Left ventricle myocardium superior (tissue), 1 donor: ENCODE data around the gene BCAS4. TPM values are rescaled to one million over a fixed set of nuclear protein-coding genes. Genes with fewer than 3 reads are reported as not detected.

Source experiments
- ATAC-seq: fragments of 200-7000 bp; cut with Tn5 transposase; one replicate; pipeline ENCODE4 v1.9.1; 2020; ENCODE audit warnings: mild to moderate bottlenecking, moderate library complexity
- DNase-seq: peaks from one replicate; pipeline ENCODE4 v3.0.0-alpha.2; 2020
- intact Hi-C: fragments of 100-400 bp; cut with micrococcal nuclease; formaldehyde crosslinking; loops from one replicate; pipeline ENCODE4 v1.11.0; 2022
- total RNA-seq: library from RNA; stranded (reverse); fragmentation: NEBNext Ultra II Directional; extraction: Animal tissue kit (Norgen Biotek cat#: 25700); gene quantifications from one replicate; pipeline ENCODE4 v1.2.1, GENCODE V29; 2021
- donor health status: DM: no; HTN: yes; CAD: no; lungs with severe emphysema.

Gene BCAS4
- total RNA-seq, 1 donor from 2014 or later = 3.2 TPM

DNA sequence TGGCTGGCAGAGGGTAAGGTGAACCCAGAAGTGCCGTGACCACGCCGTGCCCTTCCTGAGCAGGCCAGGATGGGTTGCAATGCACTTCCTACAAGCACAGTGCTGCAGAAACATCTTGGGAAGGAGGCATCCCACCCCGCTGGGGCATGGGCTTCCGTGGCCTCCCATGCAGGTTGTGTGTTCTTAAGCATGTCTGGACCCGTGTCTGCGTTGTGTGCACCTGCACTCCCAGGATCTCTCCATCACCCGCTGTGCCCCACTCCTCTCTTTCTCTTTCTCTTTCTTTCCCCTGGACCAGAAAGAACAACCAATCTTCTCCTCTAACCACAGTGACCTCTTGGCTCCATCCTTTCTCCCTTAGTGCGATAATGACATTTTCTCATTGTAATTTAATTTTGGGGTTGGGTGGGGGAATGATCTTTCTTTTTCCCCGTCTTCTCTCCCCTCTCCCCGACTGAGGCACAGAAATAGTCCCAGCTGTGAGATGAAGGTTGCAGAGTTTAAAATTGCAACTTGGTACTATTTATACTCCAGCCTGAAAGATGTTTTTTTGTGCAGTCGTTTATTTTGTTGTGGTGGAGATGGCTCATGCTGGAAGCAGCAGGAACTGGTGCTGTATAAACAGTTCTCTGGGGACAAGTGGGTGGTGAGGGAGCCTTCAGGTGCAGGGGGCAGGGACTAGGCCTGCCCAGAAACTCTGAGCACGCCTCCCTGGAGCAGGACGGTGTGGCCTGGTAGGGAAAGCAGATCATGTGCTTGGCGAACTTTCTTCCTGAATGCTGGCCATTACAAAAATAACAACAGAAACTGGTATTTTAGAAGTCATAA lies 20.5 kb downstream of the BCAS4 start:
- ATAC-seq = no peak
- intact Hi-C loops = no loop called here
- no peak for DNase-seq

DNA sequence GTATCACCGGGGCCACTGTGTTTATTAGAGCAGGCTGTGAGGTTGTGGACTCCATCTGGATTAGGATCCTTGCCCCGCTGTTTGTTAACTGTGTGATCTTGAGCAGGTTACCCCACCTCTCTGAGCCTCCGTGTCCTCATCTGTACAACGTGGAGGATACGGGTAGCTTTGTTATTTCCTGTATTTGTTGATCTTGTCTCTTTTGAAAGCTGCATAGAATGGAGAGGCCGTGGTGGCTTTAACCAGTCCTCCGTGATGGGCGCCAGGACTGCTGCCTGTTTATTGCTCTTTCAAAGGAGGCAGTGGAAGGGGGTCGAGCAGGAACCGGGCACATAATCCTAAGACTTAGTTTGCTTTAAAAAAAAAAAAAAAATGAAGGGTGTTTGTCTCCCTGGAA lies 22.9 kb downstream of the BCAS4 start:
- intact Hi-C loops = no loop called here
- no peak for DNase-seq
- no peak for ATAC-seq

DNA sequence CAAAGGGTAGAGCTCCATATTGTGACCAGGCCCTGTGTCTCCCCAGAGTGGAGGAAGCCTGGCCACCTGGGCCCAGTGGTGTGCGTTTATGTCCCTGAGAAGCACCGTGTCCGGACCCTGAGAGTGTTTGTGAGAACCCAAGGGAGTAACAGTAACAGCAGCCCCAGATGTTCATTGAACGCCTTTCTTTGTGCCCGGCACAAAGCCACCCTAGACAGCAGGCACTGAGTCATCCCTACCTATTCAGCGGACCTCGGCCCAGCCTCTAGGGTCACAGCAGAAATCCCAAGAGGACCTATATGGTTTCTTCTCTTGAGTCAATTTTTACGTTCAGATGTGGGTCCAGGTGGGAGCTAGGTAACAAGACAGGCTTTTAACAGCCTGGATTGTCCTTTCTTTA lies 24.5 kb downstream of the BCAS4 start:
- ATAC-seq (no peak), DNase-seq (no peak)
- intact Hi-C loops = no loop called here

DNA sequence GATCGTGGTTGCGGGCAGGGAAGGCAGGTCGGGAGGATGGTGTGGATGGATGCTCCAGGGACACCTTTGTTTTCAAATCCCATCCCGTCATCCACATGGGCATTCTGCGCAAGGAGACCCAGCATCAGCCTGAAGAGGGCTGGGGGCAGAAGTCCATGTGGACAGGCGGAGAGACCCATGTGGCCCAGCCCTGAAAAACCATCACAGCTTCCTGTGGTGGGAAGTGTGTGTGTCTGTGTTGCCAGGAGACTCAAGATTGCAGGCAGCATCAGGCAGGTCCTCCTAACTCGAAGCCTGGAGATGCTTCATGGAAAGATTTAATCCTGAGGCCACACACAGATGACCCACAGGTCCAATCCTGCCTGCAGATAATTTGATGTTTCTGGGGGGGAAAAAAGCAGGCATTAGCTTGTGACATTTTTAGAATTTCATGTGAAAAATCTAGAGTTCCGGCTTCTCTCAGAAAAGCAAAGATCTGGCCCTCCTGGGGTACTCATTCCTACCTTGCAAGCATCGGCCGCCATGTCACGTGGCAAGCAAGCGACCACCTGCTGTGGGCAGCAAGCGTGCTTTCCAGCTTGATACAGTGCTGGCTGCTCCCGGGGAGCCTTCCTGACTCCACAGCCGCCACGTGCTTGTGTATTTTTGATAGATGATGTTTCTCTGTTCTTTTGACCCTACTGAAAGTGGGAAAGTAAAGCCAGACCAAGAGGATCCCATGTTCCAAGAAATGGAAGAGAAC lies 25.8 kb downstream of the BCAS4 start:
- ATAC-seq = no peak
- intact Hi-C loops = no loop called here

DNA sequence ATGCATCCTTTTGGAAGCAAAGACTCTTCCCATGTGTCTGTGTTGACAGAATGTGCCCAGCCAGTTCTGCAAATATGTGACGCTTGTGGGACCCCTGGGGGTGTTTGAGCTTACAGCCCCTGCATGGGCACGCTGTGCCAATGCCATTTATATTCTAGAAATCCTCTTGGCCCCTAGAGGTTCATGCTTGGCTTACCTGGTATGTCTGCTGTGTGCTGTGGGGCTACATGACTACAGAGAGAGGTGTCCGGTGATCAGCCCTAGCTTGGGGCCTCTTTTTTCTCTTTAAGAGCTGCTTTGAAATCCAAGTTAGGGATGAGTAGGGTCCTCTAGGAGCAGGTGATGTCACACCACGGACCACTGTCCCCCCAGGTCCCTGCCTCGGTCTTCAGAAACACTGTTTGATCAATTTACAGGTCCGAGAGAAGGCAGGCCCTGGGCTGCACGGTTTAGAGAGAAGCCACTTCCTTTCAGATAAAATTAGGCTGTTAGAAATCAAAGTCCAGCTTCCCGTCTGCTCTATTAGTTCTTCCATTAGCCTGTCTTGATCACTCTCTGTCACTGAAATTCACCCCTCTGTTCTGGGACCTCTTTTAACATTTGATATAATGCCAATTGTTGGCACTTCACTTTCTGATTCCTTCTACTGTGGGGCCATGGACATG lies 26.5 kb downstream of the BCAS4 start:
- DNase-seq (no peak), ATAC-seq (no peak)
- intact Hi-C loops = no loop called here

More for the DNA sequence above, 25.8 kb downstream of the BCAS4 start:
- DNase-seq = no peak

DNA sequence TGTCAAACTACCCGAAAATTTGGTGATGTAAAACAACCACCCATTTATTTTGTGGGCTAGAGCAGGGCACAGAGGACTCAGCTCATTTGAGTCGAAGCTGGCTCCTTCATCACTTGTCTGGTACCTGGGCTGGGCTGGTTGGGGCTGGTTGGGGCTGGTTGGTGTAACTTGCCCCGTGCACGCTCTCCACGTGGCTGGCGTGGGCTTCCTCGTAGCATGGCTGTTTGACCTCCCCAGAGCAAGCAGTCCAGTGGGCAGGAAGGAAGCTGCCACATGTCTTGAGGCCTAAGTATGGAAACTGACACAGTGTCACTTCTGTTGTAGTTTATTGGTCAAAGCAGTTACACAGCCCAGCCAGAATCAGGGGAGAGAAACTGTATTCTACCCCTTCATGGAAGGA lies 27.1 kb downstream of the BCAS4 start:
- DNase-seq = no peak
- ATAC-seq = no peak
- intact Hi-C loops = no loop called here

DNA sequence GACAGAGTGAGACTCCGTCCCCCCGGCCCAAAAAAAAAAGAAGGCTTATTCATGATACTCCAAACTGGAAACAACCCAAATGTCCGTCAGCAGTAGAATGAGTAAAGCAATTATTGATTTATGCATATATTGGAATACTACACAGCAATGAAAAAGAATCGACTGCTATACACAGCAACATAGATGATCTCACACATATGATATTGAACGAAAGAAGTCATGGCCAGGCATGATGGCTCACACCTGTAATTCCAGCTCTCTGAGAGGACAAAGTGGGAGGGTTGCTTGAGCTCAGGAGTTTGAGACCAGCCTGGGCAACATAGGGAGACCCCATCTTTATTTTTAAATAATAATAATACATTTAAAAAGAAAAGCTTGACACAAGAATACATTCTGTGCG lies 28.5 kb downstream of the BCAS4 start:
- intact Hi-C loops = no loop called here
- DNase-seq (no peak), ATAC-seq (no peak)

DNA sequence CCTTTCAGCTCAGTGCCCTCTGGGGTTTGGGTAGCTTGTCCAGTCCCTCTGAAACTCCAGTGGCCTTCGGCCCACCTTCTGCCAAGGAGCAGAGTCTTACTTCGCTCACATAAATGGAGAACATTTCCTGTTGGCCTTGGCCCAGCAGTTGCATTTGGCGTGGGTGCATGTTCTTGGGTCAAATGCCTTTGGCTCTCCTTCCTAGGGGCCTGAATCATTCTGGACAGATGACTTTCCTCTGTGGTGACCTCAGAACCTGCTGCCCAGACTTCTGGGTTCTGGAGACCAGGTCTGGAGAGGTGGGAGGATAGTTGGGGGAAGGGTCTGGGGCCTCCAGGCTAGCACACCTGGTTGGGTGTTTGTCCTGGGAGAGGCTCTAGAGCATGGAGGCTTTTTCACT lies 29.3 kb downstream of the BCAS4 start:
- intact Hi-C loops = no loop called here
- no peak for ATAC-seq
- DNase-seq = no peak

DNA sequence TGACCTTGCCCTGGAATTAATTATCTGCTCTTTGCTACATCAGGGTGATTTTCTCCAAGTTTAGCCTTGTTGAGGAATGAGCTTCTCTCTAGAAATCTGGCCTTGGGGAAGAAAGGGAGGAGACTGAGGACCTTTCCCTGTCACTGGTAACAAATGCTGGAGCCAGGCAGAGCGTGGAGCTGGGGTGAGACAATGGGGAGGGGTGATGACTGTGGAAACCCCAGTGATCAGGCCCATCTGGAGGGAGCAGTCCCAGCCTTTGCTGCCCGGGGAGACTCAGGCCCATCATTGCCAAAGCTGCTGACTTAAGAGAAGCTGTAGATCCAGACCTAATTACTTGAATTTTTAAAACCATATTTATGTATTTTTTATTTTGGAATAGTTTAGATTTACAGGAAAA lies 31.3 kb downstream of the BCAS4 start:
- peak; percentile 46 for ATAC-seq
- intact Hi-C loops = no loop called here

DNA sequence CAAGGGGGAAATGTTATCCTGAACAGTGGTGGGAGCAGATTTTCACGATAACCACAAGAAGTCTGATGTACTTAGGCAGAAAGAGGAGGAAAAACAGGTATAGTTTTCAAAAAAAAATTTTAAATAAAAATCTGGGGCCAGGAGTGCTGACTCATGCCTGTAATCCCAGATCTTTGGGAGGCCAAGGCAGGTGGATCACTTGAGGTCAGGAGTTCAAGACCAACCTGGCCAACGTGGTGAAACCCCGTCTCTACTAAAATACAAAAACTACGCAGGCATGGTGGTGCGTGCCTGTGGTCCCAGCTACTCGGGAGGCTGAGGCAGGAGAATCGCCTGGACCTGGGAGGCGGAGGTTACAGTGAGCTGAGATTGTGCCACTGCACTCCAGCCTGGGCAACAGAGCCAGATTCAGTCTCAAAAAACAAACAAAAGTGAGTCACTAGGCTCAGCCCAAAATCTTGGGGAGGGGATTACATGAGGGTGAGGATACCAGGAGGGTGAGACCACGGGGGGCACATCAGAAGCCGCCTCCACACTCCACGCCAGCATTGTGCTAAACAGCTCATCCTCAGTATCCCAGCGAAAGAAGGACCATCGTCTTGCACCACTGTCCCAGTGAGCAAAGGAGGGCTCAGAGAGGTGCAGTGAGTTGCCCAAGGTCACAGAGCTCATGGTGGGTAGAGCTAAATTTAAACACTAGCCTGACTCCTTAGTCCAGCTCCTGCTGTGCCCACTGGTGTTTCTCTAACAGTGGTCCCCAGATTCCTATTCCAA lies 33.7 kb downstream of the BCAS4 start:
- DNase-seq (no peak), ATAC-seq (no peak)
- intact Hi-C loops = no loop called here

More for the DNA sequence above, 31.3 kb downstream of the BCAS4 start:
- no peak for DNase-seq

DNA sequence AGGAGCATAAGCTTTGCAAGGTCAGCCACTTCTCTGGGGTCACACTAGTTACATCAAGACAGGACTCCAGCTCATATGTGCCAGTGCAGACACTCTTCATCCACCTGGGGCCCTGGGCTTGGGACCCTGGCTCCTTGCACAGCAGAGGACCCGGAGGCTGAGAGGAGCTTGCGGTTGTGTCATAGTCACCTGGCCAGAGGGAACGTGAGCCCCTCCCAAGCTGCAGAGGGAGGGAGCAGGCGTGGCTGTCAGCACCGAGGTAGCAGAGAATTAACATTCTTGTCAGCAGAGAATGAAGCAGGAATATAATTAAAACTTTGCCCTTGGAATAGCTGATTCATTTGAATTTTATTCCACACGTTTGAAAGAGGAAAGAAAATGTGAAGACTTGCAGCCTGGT lies 36.8 kb downstream of the BCAS4 start:
- intact Hi-C loops = no loop called here
- DNase-seq (no peak), ATAC-seq (no peak)

DNA sequence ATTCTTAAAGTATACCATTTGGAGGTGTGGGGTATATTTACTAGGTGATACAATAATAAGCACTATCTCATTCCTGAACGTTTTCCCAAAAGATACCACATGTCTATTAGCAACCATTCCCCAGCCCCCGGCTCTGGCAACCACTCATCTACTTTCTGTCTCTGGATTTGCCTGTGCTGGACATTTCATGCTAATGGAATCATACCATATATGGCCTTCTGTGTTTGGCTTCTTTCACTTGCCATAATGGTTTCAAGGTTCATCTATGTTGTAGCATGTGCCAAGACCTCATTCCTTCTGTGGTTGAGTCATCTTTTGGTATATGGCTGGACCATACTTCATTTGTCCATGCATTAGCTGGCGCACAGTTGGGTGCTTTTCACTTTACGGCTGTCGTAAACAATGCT lies 39.7 kb downstream of the BCAS4 start:
- ATAC-seq (no peak), DNase-seq (no peak)
- intact Hi-C loops = no loop called here

DNA sequence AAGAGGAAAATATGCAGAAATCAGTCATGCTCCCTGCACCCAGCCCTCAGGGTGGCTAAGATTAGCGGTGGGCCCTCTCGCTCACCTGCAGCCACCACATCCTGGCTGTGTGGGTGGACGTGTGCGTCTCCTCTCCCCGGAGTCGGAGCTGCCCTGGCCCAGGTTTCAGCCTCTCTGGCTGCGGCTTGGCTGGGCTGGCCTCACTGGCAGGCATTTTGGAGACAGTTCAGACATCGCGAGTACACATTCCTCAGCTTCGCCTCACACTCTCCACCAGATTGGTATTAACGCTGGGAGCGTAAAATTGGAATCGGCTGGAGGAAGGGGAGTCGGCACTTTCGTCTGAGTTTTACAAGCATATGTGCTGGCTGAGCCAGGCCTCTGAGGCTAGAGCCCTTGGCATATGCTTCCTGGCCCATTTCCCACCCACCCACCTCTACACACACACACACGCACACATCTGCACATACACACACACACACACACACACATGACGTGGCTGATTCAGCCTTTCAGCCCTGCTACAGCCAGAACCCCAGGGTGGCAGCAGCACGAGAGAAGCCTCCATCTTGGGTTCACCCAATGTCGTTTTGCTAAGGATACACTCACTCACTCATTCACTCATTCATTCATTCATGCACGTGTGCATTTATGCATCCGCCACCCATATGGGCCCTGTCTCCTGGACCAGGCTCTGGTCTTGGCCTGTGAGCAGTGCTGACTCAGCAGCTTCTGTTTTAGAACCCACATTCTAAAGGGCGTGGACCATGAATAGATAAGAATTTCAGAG lies 42.9 kb downstream of the BCAS4 start:
- ATAC-seq = peak; percentile 92
- intact Hi-C loops = no loop called here
- peak; percentile 59 for DNase-seq

DNA sequence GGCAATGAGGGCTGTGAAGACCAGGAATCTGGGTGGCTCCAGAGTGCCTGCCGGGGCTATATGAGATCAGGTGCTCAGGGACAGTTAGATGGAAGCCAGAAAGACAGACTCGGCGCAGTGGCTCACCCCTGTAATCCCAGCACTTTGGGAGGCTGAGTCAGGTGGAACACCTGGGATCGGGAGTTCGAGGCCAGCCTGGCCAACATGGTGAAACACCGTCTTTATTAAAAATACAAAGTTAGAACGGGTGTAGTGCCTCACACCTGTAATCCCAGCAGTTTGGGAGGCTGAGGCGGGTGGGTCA lies 43.4 kb downstream of the BCAS4 start:
- DNase-seq = no peak
- intact Hi-C loops = no loop called here
- ATAC-seq = no peak

DNA sequence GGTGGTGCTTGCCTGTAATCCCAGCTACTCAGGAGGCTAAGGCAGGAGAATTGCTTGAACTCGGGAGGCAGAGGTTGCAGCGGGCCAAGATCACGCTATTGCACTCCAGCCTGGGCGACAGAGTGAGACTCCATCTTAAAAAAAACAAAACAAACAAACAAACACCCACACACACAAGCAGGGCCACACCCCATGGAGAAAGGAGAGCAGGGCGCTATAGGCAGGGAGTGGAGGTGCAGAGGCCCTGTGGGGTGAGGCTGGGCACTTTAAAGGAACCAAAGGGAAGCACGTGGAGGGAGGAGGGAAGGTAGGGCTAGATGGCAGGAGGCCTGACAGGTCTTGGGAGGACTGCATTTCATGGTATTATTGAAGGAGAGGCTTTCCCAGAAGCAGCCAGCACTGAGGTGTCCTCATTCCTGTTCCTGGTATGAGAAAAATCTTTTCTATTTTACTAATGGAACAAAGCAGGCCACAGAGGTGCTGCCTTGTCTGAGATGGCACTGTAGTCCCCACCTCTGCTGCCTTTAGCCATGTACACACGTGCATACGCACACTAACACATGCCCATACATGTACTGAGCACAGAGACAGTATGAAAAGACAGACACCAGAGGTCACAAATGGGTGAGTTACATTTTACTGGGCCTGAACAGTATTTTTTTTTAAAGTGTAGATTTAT lies 44.0 kb downstream of the BCAS4 start:
- intact Hi-C loops = no loop called here
- no peak for DNase-seq
- no peak for ATAC-seq

DNA sequence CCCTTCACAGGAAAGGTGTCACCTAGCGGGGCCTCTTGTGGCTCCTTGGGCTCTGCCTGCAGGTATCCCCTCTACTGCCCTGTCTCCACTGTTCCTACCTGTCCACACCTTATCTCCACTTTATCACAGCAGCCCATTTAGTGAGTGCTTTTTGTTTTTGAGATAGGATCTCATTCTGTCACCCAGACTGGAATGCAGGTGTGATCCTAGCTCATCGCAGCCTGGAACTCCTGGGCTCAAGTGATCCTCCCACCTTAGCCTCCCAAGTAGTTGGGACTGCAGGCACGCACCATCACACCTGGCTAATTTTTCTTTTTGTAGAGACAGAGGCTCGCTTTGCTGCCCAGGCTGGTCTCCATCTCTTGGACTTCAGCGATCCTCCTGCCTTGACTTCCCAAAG lies 48.0 kb downstream of the BCAS4 start:
- no peak for DNase-seq

DNA sequence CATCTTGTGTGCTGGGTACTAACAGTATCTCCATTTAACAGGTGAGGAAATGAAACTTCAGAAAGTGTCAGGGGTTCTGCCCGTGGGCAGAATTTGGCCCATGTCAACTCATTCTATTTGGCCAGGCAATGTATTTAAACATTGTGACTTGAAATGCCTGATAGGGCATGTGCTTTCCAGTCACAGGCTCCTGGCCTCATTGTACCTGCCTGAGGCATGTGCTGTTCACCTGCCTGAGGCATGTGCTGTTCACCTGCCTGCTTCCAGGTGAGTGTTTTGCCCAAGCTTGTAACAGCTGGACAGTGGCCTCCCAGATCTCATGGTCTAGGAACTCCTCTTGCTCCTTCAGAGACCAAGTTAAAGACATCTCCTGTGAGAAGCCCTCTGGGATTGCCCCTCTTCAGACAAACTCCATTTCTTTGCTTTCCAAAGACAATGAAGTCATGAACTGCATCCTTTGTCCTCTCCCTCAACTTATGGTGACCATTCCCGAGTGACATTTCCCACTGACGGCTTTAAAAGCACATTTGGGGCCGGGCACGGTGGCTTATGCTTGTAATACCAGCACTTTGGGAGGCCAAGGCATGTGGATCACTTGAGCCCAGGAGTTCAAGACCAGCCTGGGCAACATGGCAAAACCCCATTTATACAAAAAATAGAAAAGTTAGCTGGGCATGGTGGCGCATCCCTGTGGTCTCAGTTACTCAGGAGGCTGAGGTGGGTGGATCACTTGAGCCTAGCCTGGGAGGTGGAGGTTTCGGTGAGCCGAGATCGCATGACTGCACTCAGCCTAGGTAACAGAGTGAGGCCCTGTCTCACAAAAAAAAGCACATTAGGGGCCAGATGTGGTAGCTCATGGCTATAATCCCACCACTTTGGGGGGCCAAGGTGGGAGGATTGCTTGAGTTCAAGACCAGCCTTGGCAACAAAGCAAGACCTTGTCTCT lies 48.7 kb downstream of the BCAS4 start:
- intact Hi-C loops = no loop called here
- ATAC-seq = no peak
- no peak for DNase-seq

More for the DNA sequence above, 48.0 kb downstream of the BCAS4 start:
- ATAC-seq = no peak
- intact Hi-C loops = no loop called here
